AG04450 (cell line): ENCODE measurements around the gene L1CAM. TPM values are rescaled to one million over a fixed set of nuclear protein-coding genes. Genes with fewer than 3 reads are reported as not detected.

ENCODE experiments used
- CTCF ChIA-PET: fragments of 300-600, 350-600 bp; formaldehyde crosslinking; extraction: SDS; loops from one replicate; lab custom pipeline; 2022; ENCODE audit warnings: antibody characterized with exemption, inconsistent platforms; lab: Charles Lee
- POLR2A ChIA-PET: fragments of 350-600 bp; formaldehyde crosslinking; extraction: SDS; loops from one replicate; lab custom pipeline; 2021; ENCODE audit warnings: antibody characterized with exemption, inconsistent platforms; lab: Yijun Ruan, JAX
- DNase-seq: peaks from one replicate; pipeline ENCODE4 v3.0.0-alpha.2; 2011; ENCODE audit warnings: low read depth, low spot score
- H3K27ac ChIP-seq: one replicate; pipeline ENCODE4 v1.5.1; 2012; ENCODE audit warnings: low read depth, low read length, control low read depth
- H3K27me3 ChIP-seq: one replicate; pipeline ENCODE4 v1.6.0; 2012; ENCODE audit warnings: low read length; ENCODE audit not compliant: control insufficient read depth, insufficient read depth
- H3K4me3 ChIP-seq: 2 replicates; pipeline ENCODE4 v1.5.1; 2011; ENCODE audit warnings: mild to moderate bottlenecking, low read depth, low read length, control low read depth
- H3K9me3 ChIP-seq: 2 replicates; pipeline ENCODE4 v1.5.1; 2012; ENCODE audit warnings: low read length; ENCODE audit not compliant: control insufficient read depth, insufficient read depth
- CTCF ChIP-seq: IDR thresholded peaks from 2 replicates; pipeline ENCODE4 v1.5.1; 2011; ENCODE audit warnings: low read depth, low read length, control low read depth, inconsistent platforms
- polyA plus RNA-seq: library from polyadenylated mRNA; depleted of rRNA; stranded (reverse); fragments of >200 nt; gene quantifications from 2 replicates; pipeline ENCODE4 v1.2.3, GENCODE V29; 2011

Gene L1CAM
- polyA plus RNA-seq, 1 experiment: 0.10 TPM

- Histone ChIP-seq H3K9me3 (no peaks in the 10 kb centered on the region), H3K27me3 (peaks cover 5% of the 10 kb centered on the region), H3K4me3 (no peak overlapping the region), H3K27ac (no peak overlapping the region)
- DNase-seq: no peak
- TF ChIP-seq CTCF: no peak
- POLR2A ChIA-PET: no interaction called here
- CTCF ChIA-PET: no interaction called here
These were observed 22.6 kb downstream of the L1CAM start for GRCh38 chrX:153863251-153863991.

GRCh38 chrX:153862369-153863250 lies 23.4 kb downstream of the L1CAM start:
- peaks cover 2% of the 10 kb centered on the region for H3K27me3 ChIP-seq
- H3K9me3 ChIP-seq: no peaks in the 10 kb centered on the region
- no peak overlapping the region for H3K27ac ChIP-seq
- ChIA-PET POLR2A (no interaction called here), CTCF (no interaction called here)
- H3K4me3 ChIP-seq: no peak overlapping the region
- DNase-seq: no peak
- no peak for TF ChIP-seq CTCF

- Histone ChIP-seq H3K27ac (no peak overlapping the region), H3K9me3 (no peaks in the 10 kb centered on the region), H3K4me3 (no peak overlapping the region), H3K27me3 (peaks cover 4% of the 10 kb centered on the region)
- TF ChIP-seq CTCF: no peak
- POLR2A ChIA-PET: no interaction called here
- DNase-seq: no peak
- CTCF ChIA-PET: no interaction called here
These were observed 24.2 kb downstream of the L1CAM start for GRCh38 chrX:153861733-153862310.

GRCh38 chrX:153861151-153861550 lies 24.8 kb downstream of the L1CAM start:
- DNase-seq: no peak
- Histone ChIP-seq H3K27me3 (peaks cover 5% of the 10 kb centered on the region), H3K9me3 (no peaks in the 10 kb centered on the region), H3K27ac (no peak overlapping the region), H3K4me3 (no peak overlapping the region)
- POLR2A ChIA-PET: no interaction called here
- CTCF ChIA-PET: interaction anchor here (0.6 kb wide), 1 partner anchor 192 kb away, joined by 4 read pairs; no protein-coding TSS in a partner anchor
- no peak for TF ChIP-seq CTCF
